IMR-90 (cell line): ENCODE results near the gene NPBWR2. TPM values are rescaled to one million over a fixed set of nuclear protein-coding genes. Genes with fewer than 3 reads are reported as not detected.

Experiments used
- ATAC-seq: fragments of 200-7000 bp; cut with Tn5 transposase; 2 replicates; pipeline ENCODE4 v1.9.1; 2020; ENCODE audit warnings: low read depth, mild to moderate bottlenecking, moderate library complexity
- BruUV-seq: library from RNA; stranded (reverse); fragments of 400-500 nt; replicated peaks from 2 replicates; lab custom pipeline; 2021; lab: Mats Ljungman, UMichigan
- CTCF ChIA-PET: fragments of 300-600 bp; formaldehyde crosslinking; extraction: SDS; loops from one replicate; lab custom pipeline; 2021; ENCODE audit warnings: antibody characterized with exemption; lab: Yijun Ruan, JAX
- POLR2A ChIA-PET: fragments of 300-600 bp; sonication (Branson Sonifier 250); formaldehyde crosslinking; loops from one replicate; lab custom pipeline; 2022; ENCODE audit warnings: antibody characterized with exemption; ENCODE audit not compliant: unreplicated experiment; lab: Charles Lee
- DNase-seq: peaks from one replicate; pipeline ENCODE4 v3.0.0; 2013
- H2AFZ ChIP-seq: replicated peaks from 2 replicates; pipeline ENCODE3; 2013; ENCODE audit warnings: low read length, mild to moderate bottlenecking; ENCODE audit not compliant: poor library complexity
- H2AK5ac ChIP-seq: 2 replicates; pipeline ENCODE4 v1.6.1; 2013; ENCODE audit warnings: low read depth, low read length, inconsistent platforms
- H2AK9ac ChIP-seq: replicated peaks from 2 replicates; pipeline ENCODE3; 2013; ENCODE audit warnings: mild to moderate bottlenecking, low read depth, low read length, moderate library complexity; ENCODE audit not compliant: poor library complexity
- H2BK120ac ChIP-seq: 2 replicates; pipeline ENCODE4 v1.6.1; 2013; ENCODE audit warnings: low read depth, low read length, inconsistent platforms
- H2BK15ac ChIP-seq: 3 replicates; pipeline ENCODE4 v1.6.1; 2013; ENCODE audit warnings: low read depth, low read length, inconsistent platforms
- H2BK20ac ChIP-seq: 2 replicates; pipeline ENCODE4 v1.6.1; 2013; ENCODE audit warnings: low read depth, mild to moderate bottlenecking, inconsistent platforms, low read length, moderate library complexity
- H2BK5ac ChIP-seq: 2 replicates; pipeline ENCODE4 v1.6.1; 2013; ENCODE audit warnings: mild to moderate bottlenecking, low read depth, low read length, inconsistent platforms; ENCODE audit not compliant: poor library complexity, severe bottlenecking
- H3K14ac ChIP-seq: replicated peaks from 2 replicates; pipeline ENCODE4 v1.6.1; 2013; ENCODE audit warnings: low read depth, low read length, inconsistent platforms
- H3K18ac ChIP-seq: 2 replicates; pipeline ENCODE4 v1.6.1; 2013; ENCODE audit warnings: low read depth, low read length, control low read depth
- H3K23ac ChIP-seq: 2 replicates; pipeline ENCODE4 v1.6.1; 2013; ENCODE audit warnings: low read depth, low read length, inconsistent platforms
- H3K27ac ChIP-seq: 2 replicates; pipeline ENCODE4 v1.5.1; 2013; ENCODE audit warnings: mild to moderate bottlenecking, control low read depth, low read length; ENCODE audit not compliant: insufficient read depth
- H3K27me3 ChIP-seq: 2 replicates; pipeline ENCODE4 v1.6.1; 2013; ENCODE audit warnings: low read length; ENCODE audit not compliant: control insufficient read depth, insufficient read depth
- H3K36me3 ChIP-seq: 2 replicates; pipeline ENCODE4 v1.6.1; 2013; ENCODE audit warnings: low read length, mixed read lengths; ENCODE audit not compliant: control insufficient read depth, insufficient read depth
- H3K4ac ChIP-seq: 2 replicates; pipeline ENCODE4 v1.6.1; 2013; ENCODE audit warnings: low read depth, low read length, inconsistent platforms
- H3K4me1 ChIP-seq: 2 replicates; pipeline ENCODE4 v1.6.1; 2013; ENCODE audit warnings: low read length, mixed read lengths; ENCODE audit not compliant: control insufficient read depth, insufficient read depth
- H3K4me2 ChIP-seq: 2 replicates; pipeline ENCODE4 v1.6.1; 2013; ENCODE audit warnings: low read depth, mild to moderate bottlenecking, control low read depth, low read length, moderate library complexity
- H3K4me3 ChIP-seq: 2 replicates; pipeline ENCODE4 v1.5.1; 2013; ENCODE audit warnings: low read depth, mild to moderate bottlenecking, control low read depth, low read length, moderate library complexity; ENCODE audit not compliant: insufficient read depth
- H3K56ac ChIP-seq: 2 replicates; pipeline ENCODE4 v1.6.1; 2013; ENCODE audit warnings: low read length, inconsistent platforms; ENCODE audit not compliant: insufficient read depth; ENCODE audit errors: extremely low read depth
- H3K79me1 ChIP-seq, 2 experiments: 2 replicates each; pipeline ENCODE4 v1.6.1; 2013; ENCODE audit warnings: low read length in 2 of 2, inconsistent platforms in 1 of 2, low read depth in 1 of 2
- H3K9ac ChIP-seq: 2 replicates; pipeline ENCODE4 v1.6.1; 2013; ENCODE audit warnings: low read depth, low read length, control low read depth
- H3K9me1 ChIP-seq: 2 replicates; pipeline ENCODE4 v1.6.1; 2013; ENCODE audit warnings: low read length, inconsistent platforms; ENCODE audit not compliant: insufficient read depth
- H3K9me3 ChIP-seq: 2 replicates; pipeline ENCODE4 v1.6.1; 2013; ENCODE audit warnings: low read length; ENCODE audit not compliant: control insufficient read depth, insufficient read depth
- H4K20me1 ChIP-seq: 2 replicates; pipeline ENCODE4 v1.6.1; 2013; ENCODE audit warnings: low read length, inconsistent platforms; ENCODE audit not compliant: insufficient read depth
- H4K5ac ChIP-seq: 2 replicates; pipeline ENCODE4 v1.6.1; 2013; ENCODE audit warnings: mild to moderate bottlenecking, low read depth, low read length, control low read depth
- H4K8ac ChIP-seq, 2 experiments: 2 replicates each; pipeline ENCODE4 v1.6.1; 2013; ENCODE audit warnings: low read depth in 2 of 2, low read length in 2 of 2, control low read depth in 1 of 2, inconsistent platforms in 1 of 2
- H4K91ac ChIP-seq: 2 replicates; pipeline ENCODE4 v1.6.1; 2013; ENCODE audit warnings: low read depth, low read length, inconsistent platforms; ENCODE audit not compliant: insufficient read depth
- BHLHE40 ChIP-seq: fragments of 150-350 bp; IDR thresholded peaks from 2 replicates; pipeline ENCODE4 v1.6.1; 2016; ENCODE audit warnings: mild to moderate bottlenecking, low read depth, low read length
- CEBPB ChIP-seq: IDR thresholded peaks from 2 replicates; pipeline ENCODE4 v1.6.1; 2012; ENCODE audit warnings: low read depth, low read length, improper control_type of control experiment
- CHD1 ChIP-seq: IDR thresholded peaks from 2 replicates; pipeline ENCODE4 v1.6.1; 2012; ENCODE audit warnings: low read depth, low read length, improper control_type of control experiment
- CTCF ChIP-seq: conservative IDR thresholded peaks from 2 replicates; pipeline ENCODE4 v1.5.1; 2012; ENCODE audit warnings: mild to moderate bottlenecking, low read depth, low read length, improper control_type of control experiment
- FOS ChIP-seq: fragments of 150-350 bp; IDR thresholded peaks from 2 replicates; pipeline ENCODE4 v1.6.1; 2016; ENCODE audit warnings: low read depth, low read length
- MAFK ChIP-seq: IDR thresholded peaks from 2 replicates; pipeline ENCODE4 v1.6.1; 2012; ENCODE audit warnings: low read depth, low read length, improper control_type of control experiment
- MAZ ChIP-seq: IDR thresholded peaks from 2 replicates; pipeline ENCODE4 v1.6.1; 2012; ENCODE audit warnings: low read depth, mild to moderate bottlenecking, low read length, improper control_type of control experiment, moderate library complexity, borderline replicate concordance
- MXI1 ChIP-seq: IDR thresholded peaks from 2 replicates; pipeline ENCODE4 v1.6.1; 2012; ENCODE audit warnings: low read depth, mild to moderate bottlenecking, low read length, moderate library complexity, borderline replicate concordance
- NFE2L2 ChIP-seq: fragments of 150-350 bp; IDR thresholded peaks from 2 replicates; pipeline ENCODE4 v1.6.1; 2016; ENCODE audit warnings: low read depth, mild to moderate bottlenecking, low read length
- POLR2A ChIP-seq: IDR thresholded peaks from 2 replicates; pipeline ENCODE4 v1.6.1; 2012; ENCODE audit warnings: mild to moderate bottlenecking, low read depth, low read length
- RAD21 ChIP-seq: IDR thresholded peaks from 2 replicates; pipeline ENCODE4 v1.6.1; 2012; ENCODE audit warnings: low read length, improper control_type of control experiment
- RCOR1 ChIP-seq: IDR thresholded peaks from 2 replicates; pipeline ENCODE4 v1.6.1; 2012; ENCODE audit warnings: mild to moderate bottlenecking, low read length, improper control_type of control experiment; ENCODE audit not compliant: insufficient replicate concordance
- RFX5 ChIP-seq: IDR thresholded peaks from 2 replicates; pipeline ENCODE4 v1.8.0; 2012; ENCODE audit warnings: low read depth, mild to moderate bottlenecking, low read length, moderate library complexity
- SMC3 ChIP-seq: fragments of 150-350 bp; IDR thresholded peaks from 2 replicates; pipeline ENCODE4 v1.6.1; 2016; ENCODE audit warnings: low read depth, mild to moderate bottlenecking, antibody characterized with exemption, low read length, moderate library complexity
- WGBS, 2 experiments: methylation state at CpG; one replicate each; pipeline versions ENCODE4 v1.1.5 to v1.1.7; 2013; ENCODE audit warnings: missing lambda C conversion rate in 2 of 2; ENCODE audit not compliant: insufficient read length in 1 of 2; ENCODE audit errors: extremely low coverage in 2 of 2; 5-methylcytosine and 5-hydroxymethylcytosine counted together
- dilution Hi-C: fragments of 300-500 bp; cut with HindIII; formaldehyde crosslinking; loops from one replicate; pipeline ENCODE4 v1.14.3; 2018; ENCODE audit warnings: low sequenced_read_pairs; ENCODE audit not compliant: unreplicated experiment
- in situ Hi-C: fragments of 300-500 bp; cut with MboI; formaldehyde crosslinking; loops from 3 replicates; pipeline ENCODE4 v1.14.3; 2019; ENCODE audit warnings: low sequenced_read_pairs, inconsistent platforms, mixed read lengths
- intact Hi-C: fragments of 100-400 bp; cut with micrococcal nuclease; formaldehyde crosslinking; loops from 2 replicates; pipeline ENCODE4 v1.10.0; 2022
- polyA plus RNA-seq, 3 experiments: library from polyadenylated mRNA; depleted of rRNA; stranded (reverse); fragments of >200 nt; gene quantifications; 2 replicates each; pipeline ENCODE4 v1.2.3, GENCODE V29; 2012; ENCODE audit warnings: low replicate concordance in 1 of 3
- total RNA-seq: library from RNA; depleted of rRNA; stranded (reverse); fragments of >200 nt; gene quantifications from 2 replicates; pipeline ENCODE4 v1.2.3, GENCODE V29; 2012
- TF ChIP-seq, protein P1 (sequence below): fragments of 150-350 bp; IDR thresholded peaks from 2 replicates; pipeline ENCODE4 v1.6.1; 2016; ENCODE audit warnings: low read depth, mild to moderate bottlenecking, low read length, moderate library complexity, borderline replicate concordance
- TF ChIP-seq, protein P2 (sequence below): fragments of 150-350 bp; IDR thresholded peaks from 2 replicates; pipeline ENCODE4 v1.6.1; 2017; ENCODE audit warnings: mild to moderate bottlenecking, antibody characterized with exemption, low read length, low read depth

Gene NPBWR2
- total and polyA plus RNA-seq, 2 of the 4 experiments (the other 2 are of a cell fraction): not detected

GRCh38 chr20:64143018-64143801, 35.8 kb upstream of the NPBWR2 start:
- no peaks in the 10 kb centered on the region for H3K9me1 ChIP-seq
- no peak overlapping the region for H4K8ac ChIP-seq
- H3K4ac ChIP-seq: no peak overlapping the region
- peaks cover 11% of the 10 kb centered on the region for H3K9me3 ChIP-seq
- ATAC-seq (no peak), DNase-seq (no peak)
- CTCF ChIA-PET: no interaction called here
- no peak overlapping the region for H3K9ac ChIP-seq
- H2BK5ac ChIP-seq: no peak overlapping the region
- no peak overlapping the region for H3K14ac ChIP-seq
- no peak overlapping the region for H3K4me3 ChIP-seq
- no peaks in the 10 kb centered on the region for H3K36me3 ChIP-seq
- TF ChIP-seq RFX5 (no peak), CEBPB (no peak), MAZ (no peak), MXI1 (no peak), CTCF (no peak), CHD1 (no peak), FOS (no peak), RAD21 (no peak), MAFK (no peak), BHLHE40 (no peak), SMC3 (no peak), POLR2A (no peak), RCOR1 (no peak), NFE2L2 (no peak)
- TF ChIP-seq, protein P1, sequence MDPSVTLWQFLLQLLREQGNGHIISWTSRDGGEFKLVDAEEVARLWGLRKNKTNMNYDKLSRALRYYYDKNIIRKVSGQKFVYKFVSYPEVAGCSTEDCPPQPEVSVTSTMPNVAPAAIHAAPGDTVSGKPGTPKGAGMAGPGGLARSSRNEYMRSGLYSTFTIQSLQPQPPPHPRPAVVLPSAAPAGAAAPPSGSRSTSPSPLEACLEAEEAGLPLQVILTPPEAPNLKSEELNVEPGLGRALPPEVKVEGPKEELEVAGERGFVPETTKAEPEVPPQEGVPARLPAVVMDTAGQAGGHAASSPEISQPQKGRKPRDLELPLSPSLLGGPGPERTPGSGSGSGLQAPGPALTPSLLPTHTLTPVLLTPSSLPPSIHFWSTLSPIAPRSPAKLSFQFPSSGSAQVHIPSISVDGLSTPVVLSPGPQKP: no peak
- TF ChIP-seq, protein P2, sequence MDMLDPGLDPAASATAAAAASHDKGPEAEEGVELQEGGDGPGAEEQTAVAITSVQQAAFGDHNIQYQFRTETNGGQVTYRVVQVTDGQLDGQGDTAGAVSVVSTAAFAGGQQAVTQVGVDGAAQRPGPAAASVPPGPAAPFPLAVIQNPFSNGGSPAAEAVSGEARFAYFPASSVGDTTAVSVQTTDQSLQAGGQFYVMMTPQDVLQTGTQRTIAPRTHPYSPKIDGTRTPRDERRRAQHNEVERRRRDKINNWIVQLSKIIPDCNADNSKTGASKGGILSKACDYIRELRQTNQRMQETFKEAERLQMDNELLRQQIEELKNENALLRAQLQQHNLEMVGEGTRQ: no peak
- no peak overlapping the region for H3K4me2 ChIP-seq
- H2BK20ac ChIP-seq: no peak overlapping the region
- H3K4me1 ChIP-seq: no peaks in the 10 kb centered on the region
- H2BK15ac ChIP-seq: no peak overlapping the region
- no peak overlapping the region for H3K27ac ChIP-seq
- no peaks in the 10 kb centered on the region for H4K20me1 ChIP-seq
- no peaks in the 10 kb centered on the region for H3K79me1 ChIP-seq
- dilution Hi-C loops: no loop called here
- no peak overlapping the region for H3K56ac ChIP-seq
- H2AK9ac ChIP-seq: no peak overlapping the region
- H3K27me3 ChIP-seq: peaks cover 23% of the 10 kb centered on the region
- H2BK120ac ChIP-seq: no peak overlapping the region
- no peak overlapping the region for H2AK5ac ChIP-seq
- H2AFZ ChIP-seq: no peak overlapping the region
- no peak overlapping the region for H4K91ac ChIP-seq
- WGBS, 2 experiments: 63% methylated on average over 11 of the region's 14 CpGs; no CpG with 5 or more reads in 1 of the 2 experiments
- no peak overlapping the region for H3K18ac ChIP-seq
- no peak overlapping the region for H4K5ac ChIP-seq
- POLR2A ChIA-PET: no interaction called here
- in situ Hi-C loops: no loop called here
- intact Hi-C loops: no loop called here
- no peak overlapping the region for H3K23ac ChIP-seq
- BruUV-seq: no TSS peak
